Panc1 (cell line): ENCODE results near the gene JMJD4. TPM values are rescaled to one million over a fixed set of nuclear protein-coding genes. Genes with fewer than 3 reads are reported as not detected.

ENCODE experiments used
- ATAC-seq: fragments of 200-7000 bp; cut with Tn5 transposase; 2 replicates; pipeline ENCODE4 v1.9.1; 2020; ENCODE audit warnings: mild to moderate bottlenecking, moderate library complexity
- BruUV-seq: library from RNA; stranded (reverse); fragments of 400-500 nt; replicated peaks from 2 replicates; lab custom pipeline; 2021; lab: Mats Ljungman, UMichigan
- CTCF ChIA-PET: fragments of 300-600 bp; sonication (Branson Sonifier 250); formaldehyde crosslinking; loops from one replicate; lab custom pipeline; 2022; ENCODE audit warnings: antibody characterized with exemption; lab: Charles Lee
- POLR2A ChIA-PET: fragments of 300-600 bp; sonication (Branson Sonifier 250); formaldehyde crosslinking; loops from one replicate; lab custom pipeline; 2022; ENCODE audit warnings: antibody characterized with exemption; lab: Charles Lee
- DNase-seq: peaks from one replicate; pipeline ENCODE4 v3.0.0-alpha.2; 2010; ENCODE audit warnings: low read depth, low spot score
- H3K27ac ChIP-seq: 2 replicates; pipeline ENCODE4 v1.5.1; 2011; ENCODE audit warnings: mild to moderate bottlenecking, low read length, inconsistent platforms
- H3K27me3 ChIP-seq: fragments of 200-500 bp; sonication (Bioruptor generic); 2 replicates; pipeline ENCODE4 v1.6.0; 2014; ENCODE audit warnings: low read length, inconsistent platforms; ENCODE audit not compliant: control insufficient read depth, insufficient read depth
- H3K36me3 ChIP-seq: fragments of 200-500 bp; sonication (Bioruptor generic); 2 replicates; pipeline ENCODE4 v1.5.1; 2014; ENCODE audit warnings: inconsistent platforms, mild to moderate bottlenecking, low read length, moderate library complexity; ENCODE audit not compliant: control insufficient read depth, insufficient read depth
- H3K4me1 ChIP-seq: 2 replicates; pipeline ENCODE4 v1.5.1; 2011; ENCODE audit warnings: inconsistent platforms, mild to moderate bottlenecking, low read length, moderate library complexity; ENCODE audit not compliant: control insufficient read depth, insufficient read depth
- H3K4me3 ChIP-seq, 2 experiments: 2 replicates each; pipeline ENCODE4 v1.5.1; 2011 to 2012; ENCODE audit warnings: low read depth in 2 of 2, low read length in 2 of 2, mild to moderate bottlenecking in 2 of 2, inconsistent platforms in 1 of 2, moderate library complexity in 1 of 2
- H3K9me3 ChIP-seq: fragments of 200-500 bp; sonication (Bioruptor generic); 2 replicates; pipeline ENCODE4 v1.5.1; 2014; ENCODE audit warnings: low read depth, mild to moderate bottlenecking, inconsistent platforms, low read length, moderate library complexity; ENCODE audit not compliant: control insufficient read depth, insufficient read depth
- CTCF ChIP-seq: fragments of 450-650 bp; IDR thresholded peaks from 2 replicates; pipeline ENCODE4 v1.5.1; 2017; ENCODE audit warnings: mild to moderate bottlenecking
- POLR2AphosphoS5 ChIP-seq: IDR thresholded peaks from 2 replicates; pipeline ENCODE4 v1.6.1; 2012; ENCODE audit warnings: mild to moderate bottlenecking, low read depth, low read length, moderate library complexity
- REST ChIP-seq, 2 experiments: IDR thresholded peaks; 2 replicates each; pipeline ENCODE4 v1.6.1; 2011 to 2012; ENCODE audit warnings: low read depth in 2 of 2, control low read depth in 1 of 2, low read length in 1 of 2, mild to moderate bottlenecking in 1 of 2, moderate library complexity in 1 of 2; ENCODE audit not compliant: insufficient read depth in 1 of 2
- SIN3A ChIP-seq: IDR thresholded peaks from 2 replicates; pipeline ENCODE4 v1.6.1; 2012; ENCODE audit warnings: low read depth, mild to moderate bottlenecking, low read length, moderate library complexity, borderline replicate concordance; ENCODE audit not compliant: insufficient read depth
- TCF7L2 ChIP-seq: IDR thresholded peaks from 2 replicates; pipeline ENCODE4 v1.6.1; 2011; ENCODE audit warnings: mild to moderate bottlenecking, low read depth, low read length, inconsistent platforms
- in situ Hi-C: cut with HindIII; loops from 2 replicates; pipeline ENCODE4 v1.10.0; 2016; ENCODE audit warnings: low sequenced_read_pairs, low pct_unique_long_range_greater_than_20kb
- intact Hi-C: fragments of 100-400 bp; cut with micrococcal nuclease; formaldehyde crosslinking; loops from one replicate; pipeline ENCODE4 v1.10.0; 2022; ENCODE audit not compliant: unreplicated experiment
- total RNA-seq: library from RNA; stranded (reverse); gene quantifications from one replicate; pipeline ENCODE4 v1.2.1, GENCODE V29; 2021; ENCODE audit not compliant: unreplicated experiment

Gene JMJD4
- total RNA-seq, 1 experiment from 2014 or later: 27.7 TPM

DNA sequence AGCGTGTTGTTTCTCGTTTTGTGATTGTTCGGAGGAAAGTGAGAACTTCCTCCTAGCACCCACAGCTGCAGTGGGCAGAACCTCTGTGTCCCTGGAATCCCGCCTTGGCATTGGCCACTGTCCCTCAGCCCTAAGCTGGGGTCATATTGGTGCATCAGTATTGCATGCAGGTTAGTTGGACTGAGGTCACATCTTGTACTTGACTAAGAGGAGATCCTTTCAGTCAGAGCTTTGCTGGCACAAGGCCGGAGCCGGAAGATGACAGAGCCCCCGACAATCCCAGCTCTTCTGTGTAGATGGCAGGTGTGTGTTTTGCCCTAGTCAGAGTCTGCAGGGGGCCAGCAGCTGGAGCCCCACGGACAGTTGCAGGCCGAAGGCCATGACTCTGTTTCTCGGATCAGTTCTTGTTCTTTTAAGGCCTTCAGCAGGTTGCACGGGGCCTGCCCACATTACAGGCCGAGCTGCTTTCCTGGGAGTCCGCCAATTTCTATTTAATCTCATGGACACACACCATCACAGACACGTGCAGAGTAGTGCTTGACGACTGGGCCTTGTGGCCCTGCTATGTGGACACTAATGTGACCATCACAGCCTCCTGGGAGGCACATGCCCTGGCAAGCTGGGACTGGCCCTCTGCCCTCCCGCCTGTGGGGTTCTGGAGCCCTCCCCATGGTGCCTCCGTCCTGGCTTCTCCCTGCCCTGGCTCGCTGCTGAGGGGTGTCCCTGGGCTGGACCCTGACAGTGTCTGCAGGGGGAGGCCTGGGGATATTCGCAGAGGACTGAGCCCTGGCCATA is 15.0 kb upstream of the JMJD4 start:
- H3K27ac ChIP-seq: no peak overlapping the region
- DNase-seq (no peak), ATAC-seq (no peak)
- CTCF ChIA-PET: no interaction called here
- POLR2A ChIA-PET: no interaction called here
- TF ChIP-seq SIN3A (no peak), REST (IDR thresholded peaks at IDR 0.05; ENCODE audit: insufficient read depth in 1 of 2, low read depth in 2 of 2, low read length in 1 of 2) (no peak), POLR2AphosphoS5 (no peak), TCF7L2 (no peak), CTCF (no peak)
- no TSS peak for BruUV-seq
- no peaks in the 10 kb centered on the region for H3K9me3 ChIP-seq
- in situ Hi-C loops (no loop called here), intact Hi-C loops (no loop called here)
- H3K36me3 ChIP-seq: no peaks in the 10 kb centered on the region
- H3K4me1 ChIP-seq: peaks cover 19% of the 10 kb centered on the region
- no peak overlapping the region for H3K4me3 ChIP-seq
- no peaks in the 10 kb centered on the region for H3K27me3 ChIP-seq

DNA sequence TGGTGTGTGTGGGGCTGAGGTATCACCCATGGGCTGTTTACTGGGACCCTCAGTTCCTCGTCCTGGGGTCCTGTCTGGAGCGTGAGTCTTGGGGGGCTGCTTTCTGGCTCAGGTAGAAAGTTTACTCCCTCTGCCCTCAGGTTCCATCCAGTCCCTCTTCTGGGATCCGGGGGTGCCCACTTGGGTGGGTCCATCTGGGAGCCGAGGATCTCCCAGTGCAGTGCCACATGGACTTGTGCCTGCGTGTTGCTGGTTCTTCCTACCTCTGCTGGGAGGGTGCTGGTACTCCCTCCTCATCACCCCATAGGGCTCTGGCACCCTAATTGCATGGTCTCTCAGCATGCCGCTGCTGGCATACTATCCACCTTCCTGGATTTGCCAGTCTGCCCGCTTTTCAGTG is 14.1 kb upstream of the JMJD4 start:
- in situ Hi-C loops: no loop called here
- POLR2A ChIA-PET: no interaction called here

More for the DNA sequence above, 14.1 kb upstream of the JMJD4 start:
- H3K9me3 ChIP-seq: no peaks in the 10 kb centered on the region
- CTCF ChIA-PET: no interaction called here
- ATAC-seq: no peak
- intact Hi-C loops: no loop called here
- H3K27ac ChIP-seq: no peak overlapping the region
- no peaks in the 10 kb centered on the region for H3K27me3 ChIP-seq
- no peaks in the 10 kb centered on the region for H3K36me3 ChIP-seq
- H3K4me1 ChIP-seq: peaks cover 11% of the 10 kb centered on the region
- DNase-seq: no peak
- TF ChIP-seq SIN3A (no peak), POLR2AphosphoS5 (no peak), TCF7L2 (no peak), REST (IDR thresholded peaks at IDR 0.05; ENCODE audit: insufficient read depth in 1 of 2, low read depth in 2 of 2, low read length in 1 of 2) (no peak), CTCF (no peak)
- no TSS peak for BruUV-seq
- H3K4me3 ChIP-seq: no peak overlapping the region
